ENCODE results near the gene DQX1. TPM values are rescaled to one million over a fixed set of nuclear protein-coding genes. Genes with fewer than 3 reads are reported as not detected.

The DQX1 gene
- total RNA-seq, 5 donors from 2014 or later (not counting 1 experiment from before 2014, with no cell fraction given), result 0.33 to 0.76 (median 0.47) TPM; not detected in 2

- Histone ChIP-seq H3K36me3 (ENCODE audit: control insufficient read depth in 2 of 2, extremely low read depth in 1 of 2, insufficient read depth in 1 of 2, low read length in 1 of 2) (no peaks in the 10 kb centered on the region), H3K4me1 (ENCODE audit: control insufficient read depth in 1 of 2, extremely low read depth in 1 of 2, insufficient read depth in 2 of 2, low read length in 2 of 2) (peaks cover 0 to 28% of the 10 kb centered on the region in 2 experiments), H3K27ac (ENCODE audit: low read length) (no peak overlapping the region), H3K4me3 (ENCODE audit: control insufficient read depth in 1 of 2, extremely low read depth in 1 of 2, low read length in 1 of 2) (peak overlapping the region; percentile 96 to 97), H3K9me3 (no peaks in the 10 kb centered on the region), H3K27me3 (replicated peaks in 1 of 2; ENCODE audit: control insufficient read depth in 2 of 2, extremely low read depth in 1 of 2, insufficient read depth in 2 of 2, low read length in 1 of 2) (peaks cover 0 to 26% of the 10 kb centered on the region in 2 experiments)
- peaks cover 3 to 21% (median 19%) of the 10 kb centered on the region in 3 donors for H3K4me1 Mint-ChIP-seq
- ATAC-seq (replicated peaks in 1 of 4) (no peak), DNase-seq (no peak)
- ChIA-PET POLR2A (no interaction called here), CTCF (interaction anchor here in 1 of 2 donors (0.6 kb wide), 2 partner anchors 272 to 302 kb away, joined by 3 to 4 read pairs; no protein-coding TSS in a partner anchor)
- peaks cover 10 to 17% of the 10 kb centered on the region in 2 donors for H3K27me3 Mint-ChIP-seq
- peaks cover 7% of the 10 kb centered on the region for H3K36me3 Mint-ChIP-seq
- no peaks in the 10 kb centered on the region for H3K9me3 Mint-ChIP-seq
- H3K4me3 Mint-ChIP-seq, result peak overlapping the region; percentile 86 to 94 (median 91)
- peak overlapping the region; percentile 27 to 85 for H3K27ac Mint-ChIP-seq
- 85% methylated on average over 15 of the region's 17 CpGs for WGBS (ENCODE audit: insufficient coverage)
Observed at GRCh38 chr2:74555610-74556103, 29.6 kb upstream of the DQX1 start.

- Mint-ChIP-seq H3K27ac (peak overlapping the region; percentile 75 to 85), H3K4me3 (peak overlapping the region; percentile 86 to 94 (median 91)), H3K4me1 (peaks cover 3 to 16% (median 14%) of the 10 kb centered on the region in 3 donors), H3K27me3 (peaks cover 12 to 20% of the 10 kb centered on the region in 2 donors), H3K9me3 (no peaks in the 10 kb centered on the region), H3K36me3 (peaks cover 7% of the 10 kb centered on the region)
- 1% methylated on average over 40 of the region's 58 CpGs for WGBS (ENCODE audit: insufficient coverage)
- CTCF ChIA-PET, result interaction anchor here in 1 of 2 donors (0.6 kb wide), 2 partner anchors 271 to 302 kb away, joined by 3 to 4 read pairs; no protein-coding TSS in a partner anchor
- POLR2A ChIA-PET, result no interaction called here
- Histone ChIP-seq H3K27ac (ENCODE audit: low read length) (peak overlapping the region; percentile 75), H3K9me3 (no peaks in the 10 kb centered on the region), H3K4me1 (ENCODE audit: control insufficient read depth in 1 of 2, extremely low read depth in 1 of 2, insufficient read depth in 2 of 2, low read length in 2 of 2) (peaks cover 0 to 27% of the 10 kb centered on the region in 2 experiments), H3K36me3 (ENCODE audit: control insufficient read depth in 2 of 2, extremely low read depth in 1 of 2, insufficient read depth in 1 of 2, low read length in 1 of 2) (no peaks in the 10 kb centered on the region), H3K27me3 (replicated peaks in 1 of 2; ENCODE audit: control insufficient read depth in 2 of 2, extremely low read depth in 1 of 2, insufficient read depth in 2 of 2, low read length in 1 of 2) (peaks cover 0 to 23% of the 10 kb centered on the region in 2 experiments), H3K4me3 (ENCODE audit: control insufficient read depth in 1 of 2, extremely low read depth in 1 of 2, low read length in 1 of 2) (peak overlapping the region; percentile 96 to 97)
- peak; percentile 49 to 65 (median 58) for ATAC-seq (replicated peaks in 1 of 4)
- peak in 16 of 35 experiments; percentile 20 to 57 (median 39) for DNase-seq
Observed at GRCh38 chr2:74554820-74555531, 28.9 kb upstream of the DQX1 start.

- POLR2A ChIA-PET, result interaction anchor here in 1 of 2 donors (0.6 kb wide), 1 partner anchor 96 kb away, joined by 4 read pairs; the partner anchor contains the start of gene WBP1
- Mint-ChIP-seq H3K27ac (peak within 1 kb of the TSS; percentile 75 to 85), H3K36me3 (peaks cover 7% of the 10 kb centered on the region), H3K4me1 (peaks cover 8 to 21% (median 19%) of the 10 kb centered on the region in 3 donors), H3K9me3 (no peaks in the 10 kb centered on the region), H3K27me3 (peaks cover 19 to 27% of the 10 kb centered on the region in 2 donors), H3K4me3 (peak within 1 kb of the TSS; percentile 86 to 94 (median 91))
- WGBS (ENCODE audit: insufficient coverage), result 1% methylated on average over 61 of the region's 73 CpGs
- Histone ChIP-seq H3K4me1 (ENCODE audit: control insufficient read depth in 1 of 2, extremely low read depth in 1 of 2, insufficient read depth in 2 of 2, low read length in 2 of 2) (peaks cover 0 to 32% of the 10 kb centered on the region in 2 experiments), H3K27me3 (replicated peaks in 1 of 2; ENCODE audit: control insufficient read depth in 2 of 2, extremely low read depth in 1 of 2, insufficient read depth in 2 of 2, low read length in 1 of 2) (peaks cover 0 to 30% of the 10 kb centered on the region in 2 experiments), H3K9me3 (no peaks in the 10 kb centered on the region), H3K27ac (ENCODE audit: low read length) (peak within 1 kb of the TSS; percentile 75), H3K36me3 (ENCODE audit: control insufficient read depth in 2 of 2, extremely low read depth in 1 of 2, insufficient read depth in 1 of 2, low read length in 1 of 2) (no peaks in the 10 kb centered on the region), H3K4me3 (ENCODE audit: control insufficient read depth in 1 of 2, extremely low read depth in 1 of 2, low read length in 1 of 2) (peak within 1 kb of the TSS; percentile 96 to 97)
- ATAC-seq (replicated peaks in 1 of 4) (peak; percentile 81 to 87 (median 85)), DNase-seq (peak; percentile 49 to 85 (median 73))
- CTCF ChIA-PET, result interaction anchor here in 1 of 2 donors (0.7 kb wide), 1 partner anchor 404 kb away, joined by 3 read pairs; no protein-coding TSS in a partner anchor
Observed at GRCh38 chr2:74553892-74554819, 28.1 kb upstream of the DQX1 start, which contains the start of the genes DOK1 and LOXL3. Gene DOK1, plus strand, starts transcription at chr2:74554720. Its CDS starts 35 bp downstream, at chr2:74554755. Gene LOXL3, minus strand, starts transcription at chr2:74553942. Its CDS starts 1,308 bp downstream, at chr2:74552634.

- no peak overlapping the region for H3K27ac ChIP-seq (ENCODE audit: low read length)
- ChIA-PET CTCF (no interaction called here), POLR2A (no interaction called here)
- peak overlapping the region in 1 of 2 donors; percentile 97 for H3K4me3 ChIP-seq (ENCODE audit: control insufficient read depth in 1 of 2, extremely low read depth in 1 of 2, low read length in 1 of 2)
- H3K27me3 Mint-ChIP-seq, result peaks cover 24 to 32% of the 10 kb centered on the region in 2 donors
- H3K27me3 ChIP-seq (replicated peaks in 1 of 2; ENCODE audit: control insufficient read depth in 2 of 2, extremely low read depth in 1 of 2, insufficient read depth in 2 of 2, low read length in 1 of 2), result peaks cover 0 to 38% of the 10 kb centered on the region in 2 experiments
- ATAC-seq (replicated peaks in 1 of 4) (no peak), DNase-seq (peak in 1 of 35 experiments; percentile 19)
- H3K4me3 Mint-ChIP-seq, result peak overlapping the region; percentile 74 to 86 (median 80)
- peak overlapping the region; percentile 48 to 57 for H3K27ac Mint-ChIP-seq
- no peaks in the 10 kb centered on the region for H3K9me3 Mint-ChIP-seq
- 90% methylated on average over 23 of the region's 27 CpGs for WGBS (ENCODE audit: insufficient coverage)
- peaks cover 7% of the 10 kb centered on the region for H3K36me3 Mint-ChIP-seq
- no peaks in the 10 kb centered on the region for H3K36me3 ChIP-seq (ENCODE audit: control insufficient read depth in 2 of 2, extremely low read depth in 1 of 2, insufficient read depth in 1 of 2, low read length in 1 of 2)
- H3K4me1 Mint-ChIP-seq, result peaks cover 12 to 25% (median 23%) of the 10 kb centered on the region in 3 donors
- no peaks in the 10 kb centered on the region for H3K9me3 ChIP-seq
- peaks cover 2 to 39% of the 10 kb centered on the region in 2 experiments for H3K4me1 ChIP-seq (ENCODE audit: control insufficient read depth in 1 of 2, extremely low read depth in 1 of 2, insufficient read depth in 2 of 2, low read length in 2 of 2)
Observed at GRCh38 chr2:74552914-74553811, 27.1 kb upstream of the DQX1 start.

GRCh38 chr2:74551942-74552913, 26.2 kb upstream of the DQX1 start:
- CTCF ChIA-PET, result no interaction called here
- H3K36me3 Mint-ChIP-seq, result peaks cover 4% of the 10 kb centered on the region
- Histone ChIP-seq H3K4me3 (ENCODE audit: control insufficient read depth in 1 of 2, extremely low read depth in 1 of 2, low read length in 1 of 2) (no peak overlapping the region), H3K9me3 (no peaks in the 10 kb centered on the region), H3K27ac (ENCODE audit: low read length) (no peak overlapping the region), H3K27me3 (replicated peaks in 1 of 2; ENCODE audit: control insufficient read depth in 2 of 2, extremely low read depth in 1 of 2, insufficient read depth in 2 of 2, low read length in 1 of 2) (peaks cover 0 to 39% of the 10 kb centered on the region in 2 experiments), H3K36me3 (ENCODE audit: control insufficient read depth in 2 of 2, extremely low read depth in 1 of 2, insufficient read depth in 1 of 2, low read length in 1 of 2) (no peaks in the 10 kb centered on the region), H3K4me1 (ENCODE audit: control insufficient read depth in 1 of 2, extremely low read depth in 1 of 2, insufficient read depth in 2 of 2, low read length in 2 of 2) (peaks cover 2 to 39% of the 10 kb centered on the region in 2 experiments)
- peaks cover 13 to 25% (median 25%) of the 10 kb centered on the region in 3 donors for H3K4me1 Mint-ChIP-seq
- WGBS (ENCODE audit: insufficient coverage), result 76% methylated on average over 21 of the region's 21 CpGs
- peaks cover 30 to 40% of the 10 kb centered on the region in 2 donors for H3K27me3 Mint-ChIP-seq
- peak overlapping the region; percentile 42 to 72 (median 52) for H3K4me3 Mint-ChIP-seq
- POLR2A ChIA-PET, result no interaction called here
- H3K9me3 Mint-ChIP-seq, result no peaks in the 10 kb centered on the region
- H3K27ac Mint-ChIP-seq, result peak overlapping the region in 1 of 2 donors; percentile 40
- DNase-seq (no peak), ATAC-seq (replicated peaks in 1 of 4) (no peak)
